ENCODE measurements around the gene NLRP4.

GRCh38 chr19:55927991-55928390, 91.7 kb downstream of the NLRP4 start:
- no peak for TF ChIP-seq POLR2A (IDR thresholded peaks at IDR 0.05)
- no peak for TF ChIP-seq CTCF (IDR thresholded peaks at IDR 0.05)

All from uterus (tissue), 2 donors.